NT2/D1 (cell line): ENCODE results near the gene AK3.
A peak's percentile ranks its signal among the peaks of the same experiment; 100 is the strongest.

Source experiments
- DNase-seq: peaks from one replicate; pipeline ENCODE4 v3.0.0-alpha.2; 2011; ENCODE audit warnings: low read depth, low spot score
- H3K27me3 ChIP-seq: 2 replicates; pipeline ENCODE4 v1.6.0; 2011; ENCODE audit warnings: mild to moderate bottlenecking; ENCODE audit not compliant: insufficient read length, insufficient read depth
- H3K36me3 ChIP-seq: 2 replicates; pipeline ENCODE4 v1.6.1; 2011; ENCODE audit warnings: mild to moderate bottlenecking, low read length, mixed read lengths; ENCODE audit not compliant: insufficient read depth, insufficient read length
- H3K4me1 ChIP-seq: 2 replicates; pipeline ENCODE4 v1.5.1; 2011; ENCODE audit not compliant: insufficient read depth, insufficient read length
- H3K4me3 ChIP-seq: 2 replicates; pipeline ENCODE4 v1.5.1; 2011; ENCODE audit warnings: low read depth; ENCODE audit not compliant: insufficient read length
- H3K9ac ChIP-seq: 2 replicates; pipeline ENCODE4 v1.6.0; 2011; ENCODE audit warnings: low read depth; ENCODE audit not compliant: insufficient read length
- H3K9me3 ChIP-seq: 2 replicates; pipeline ENCODE4 v1.5.1; 2011; ENCODE audit warnings: mild to moderate bottlenecking, low read length; ENCODE audit not compliant: insufficient read depth
- SUZ12 ChIP-seq: IDR thresholded peaks from 2 replicates; pipeline ENCODE4 v1.6.1; 2011; ENCODE audit not compliant: insufficient read length, insufficient read depth; ENCODE audit errors: extremely low read depth
- YY1 ChIP-seq: IDR thresholded peaks from 2 replicates; pipeline ENCODE4 v1.6.1; 2011; ENCODE audit not compliant: insufficient read length, insufficient read depth
- ZNF274 ChIP-seq: IDR thresholded peaks from 2 replicates; pipeline ENCODE4 v1.6.1; 2011; ENCODE audit warnings: mild to moderate bottlenecking, low read depth, low read length

AK3 gene

GRCh38 chr9:4774209-4774608, 33.2 kb upstream of the AK3 start:
- Histone ChIP-seq H3K9me3 (no peaks in the 10 kb centered on the region), H3K4me1 (no peaks in the 10 kb centered on the region), H3K36me3 (no peaks in the 10 kb centered on the region), H3K9ac (no peak overlapping the region), H3K4me3 (no peak overlapping the region), H3K27me3 (no peaks in the 10 kb centered on the region)
- TF ChIP-seq YY1 (no peak), ZNF274 (no peak), SUZ12 (no peak)
- no peak for DNase-seq

DNA sequence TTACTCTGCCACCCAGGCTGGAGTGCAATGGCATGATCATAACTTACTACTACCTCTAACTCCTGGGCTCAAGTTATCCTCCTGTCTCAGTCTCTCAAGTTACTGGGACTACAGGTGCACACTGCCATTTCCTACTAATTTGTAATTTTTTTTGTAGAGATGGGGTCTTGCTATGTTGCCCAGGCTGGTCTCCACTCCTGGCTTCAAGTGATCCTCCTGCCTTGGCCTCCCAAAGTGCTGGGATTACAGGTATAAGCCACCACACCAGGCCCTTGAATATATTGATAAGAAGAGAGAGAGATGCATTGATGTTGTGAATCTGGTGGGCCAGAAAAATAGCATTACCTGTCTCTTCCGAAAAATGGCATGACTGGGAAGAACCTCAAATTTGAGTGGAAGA, 30.8 kb upstream of the AK3 start:
- Histone ChIP-seq H3K36me3 (no peaks in the 10 kb centered on the region), H3K4me3 (no peak overlapping the region), H3K27me3 (no peaks in the 10 kb centered on the region), H3K9me3 (no peaks in the 10 kb centered on the region), H3K4me1 (no peaks in the 10 kb centered on the region), H3K9ac (no peak overlapping the region)
- no peak for DNase-seq
- no peak for TF ChIP-seq SUZ12
- no peak for TF ChIP-seq ZNF274
- no peak for TF ChIP-seq YY1

GRCh38 chr9:4769321-4770080, 28.5 kb upstream of the AK3 start:
- Histone ChIP-seq H3K36me3 (no peaks in the 10 kb centered on the region), H3K9me3 (no peaks in the 10 kb centered on the region), H3K9ac (no peak overlapping the region), H3K4me1 (no peaks in the 10 kb centered on the region), H3K4me3 (no peak overlapping the region), H3K27me3 (no peaks in the 10 kb centered on the region)
- no peak for DNase-seq
- TF ChIP-seq ZNF274, result no peak
- TF ChIP-seq YY1, result no peak
- no peak for TF ChIP-seq SUZ12

- no peak for DNase-seq
- H3K27me3 ChIP-seq, result no peaks in the 10 kb centered on the region
- no peaks in the 10 kb centered on the region for H3K9me3 ChIP-seq
- TF ChIP-seq YY1 (no peak), ZNF274 (no peak), SUZ12 (no peak)
- no peak overlapping the region for H3K9ac ChIP-seq
- peaks cover 1% of the 10 kb centered on the region for H3K4me1 ChIP-seq
- H3K4me3 ChIP-seq, result no peak overlapping the region
- no peaks in the 10 kb centered on the region for H3K36me3 ChIP-seq
Measured at GRCh38 chr9:4768681-4769080, 27.7 kb upstream of the AK3 start.

DNA sequence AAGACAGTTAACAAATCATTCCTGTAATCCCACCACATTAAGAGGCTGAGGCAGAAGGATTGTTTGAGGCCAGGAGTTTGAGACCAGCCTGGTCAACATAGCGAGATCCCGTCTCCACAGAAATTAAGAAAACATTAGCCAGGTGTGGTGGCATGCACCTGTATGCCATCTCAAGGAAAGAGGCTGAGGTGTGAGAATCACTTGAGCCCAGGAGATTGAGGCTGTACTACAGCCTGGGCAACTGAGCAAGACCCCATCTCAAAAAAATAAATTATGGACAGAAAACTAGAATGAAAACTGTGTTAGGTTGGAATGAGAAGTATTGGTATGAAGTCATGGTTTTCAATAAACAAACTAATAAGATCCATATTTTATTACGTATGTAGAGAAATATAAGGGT, 23.0 kb upstream of the AK3 start:
- no peaks in the 10 kb centered on the region for H3K9me3 ChIP-seq
- TF ChIP-seq SUZ12 (no peak), ZNF274 (no peak), YY1 (no peak)

GRCh38 chr9:4762886-4763541, 22.0 kb upstream of the AK3 start:
- no peaks in the 10 kb centered on the region for H3K9me3 ChIP-seq
- no peak for TF ChIP-seq YY1
- TF ChIP-seq ZNF274, result no peak
- TF ChIP-seq SUZ12, result no peak
- no peak for DNase-seq
- peak overlapping the region; percentile 9 for H3K4me3 ChIP-seq
- no peaks in the 10 kb centered on the region for H3K27me3 ChIP-seq
- H3K9ac ChIP-seq, result peak overlapping the region; percentile 24
- no peaks in the 10 kb centered on the region for H3K36me3 ChIP-seq
- H3K4me1 ChIP-seq, result peaks cover 4% of the 10 kb centered on the region

More for the DNA sequence above, 23.0 kb upstream of the AK3 start:
- peak overlapping the region; percentile 6 for H3K9ac ChIP-seq
- H3K4me3 ChIP-seq, result no peak overlapping the region
- H3K36me3 ChIP-seq, result no peaks in the 10 kb centered on the region
- DNase-seq, result no peak
- H3K4me1 ChIP-seq, result peaks cover 4% of the 10 kb centered on the region
- H3K27me3 ChIP-seq, result no peaks in the 10 kb centered on the region

- Histone ChIP-seq H3K4me3 (no peak overlapping the region), H3K9ac (peak overlapping the region; percentile 9), H3K9me3 (no peaks in the 10 kb centered on the region), H3K4me1 (peaks cover 4% of the 10 kb centered on the region), H3K27me3 (no peaks in the 10 kb centered on the region), H3K36me3 (no peaks in the 10 kb centered on the region)
- TF ChIP-seq YY1, result no peak
- no peak for TF ChIP-seq SUZ12
- TF ChIP-seq ZNF274, result no peak
- DNase-seq, result peak; percentile 71
Measured at GRCh38 chr9:4762108-4762885, 21.3 kb upstream of the AK3 start.
